Cardiac fibroblast (primary cell): ENCODE data around the gene GARIN5A.
A peak's percentile ranks its signal among the peaks of the same experiment; 100 is the strongest.

Source experiments
- DNase-seq, 2 donors: peaks; one replicate each; pipeline versions ENCODE4 v3.0.0 to v3.0.0-alpha.2; 2010; ENCODE audit warnings: low read depth in 2 of 2
- H3K4me3 ChIP-seq, 2 donors: replicated peaks in 1 of 2; 1 replicate in 1 of 2; 2 replicates in 1 of 2; pipeline ENCODE4 v1.5.1; 2011; ENCODE audit warnings: low read depth in 2 of 2, low read length in 2 of 2, mild to moderate bottlenecking in 2 of 2, moderate library complexity in 1 of 2
- CTCF ChIP-seq: IDR thresholded peaks from one replicate; pipeline ENCODE4 v1.5.1; 2011; ENCODE audit warnings: low read depth, mild to moderate bottlenecking, low read length, inconsistent platforms

GARIN5A gene

GRCh38 chr19:50433201-50434180, 43.2 kb downstream of the GARIN5A start:
- TF ChIP-seq CTCF: no peak
- DNase-seq: no peak
- no peak overlapping the region for H3K4me3 ChIP-seq

GRCh38 chr19:50432221-50433028, 44.2 kb downstream of the GARIN5A start, which contains the start of gene MYBPC2:
Gene MYBPC2 (plus strand): TSS chr19:50432892. CDS start chr19:50432954, 62 bp downstream.
- DNase-seq: peak in 1 of 2 donors; percentile 17
- H3K4me3 ChIP-seq: peak within 1 kb of the TSS; percentile 48 to 52
- no peak for TF ChIP-seq CTCF

- TF ChIP-seq CTCF: no peak
- DNase-seq: peak; percentile 66 to 72
- peak overlapping the region; percentile 48 to 52 for H3K4me3 ChIP-seq
Observed at GRCh38 chr19:50431343-50432220, 45.1 kb downstream of the GARIN5A start.

- no peak for DNase-seq
- H3K4me3 ChIP-seq: peak overlapping the region; percentile 48 to 52
- TF ChIP-seq CTCF: no peak
Observed at GRCh38 chr19:50430888-50431342, 45.7 kb downstream of the GARIN5A start.

- H3K4me3 ChIP-seq: no peak overlapping the region
- no peak for TF ChIP-seq CTCF
- DNase-seq: no peak
Observed at GRCh38 chr19:50428772-50429463, 47.7 kb downstream of the GARIN5A start.
